ENCODE data around the gene FOXF1. TPM values are rescaled to one million over a fixed set of nuclear protein-coding genes. Genes with fewer than 3 reads are reported as not detected.

The FOXF1 gene
- total RNA-seq, 1 experiment from 2014 or later: not detected

DNA sequence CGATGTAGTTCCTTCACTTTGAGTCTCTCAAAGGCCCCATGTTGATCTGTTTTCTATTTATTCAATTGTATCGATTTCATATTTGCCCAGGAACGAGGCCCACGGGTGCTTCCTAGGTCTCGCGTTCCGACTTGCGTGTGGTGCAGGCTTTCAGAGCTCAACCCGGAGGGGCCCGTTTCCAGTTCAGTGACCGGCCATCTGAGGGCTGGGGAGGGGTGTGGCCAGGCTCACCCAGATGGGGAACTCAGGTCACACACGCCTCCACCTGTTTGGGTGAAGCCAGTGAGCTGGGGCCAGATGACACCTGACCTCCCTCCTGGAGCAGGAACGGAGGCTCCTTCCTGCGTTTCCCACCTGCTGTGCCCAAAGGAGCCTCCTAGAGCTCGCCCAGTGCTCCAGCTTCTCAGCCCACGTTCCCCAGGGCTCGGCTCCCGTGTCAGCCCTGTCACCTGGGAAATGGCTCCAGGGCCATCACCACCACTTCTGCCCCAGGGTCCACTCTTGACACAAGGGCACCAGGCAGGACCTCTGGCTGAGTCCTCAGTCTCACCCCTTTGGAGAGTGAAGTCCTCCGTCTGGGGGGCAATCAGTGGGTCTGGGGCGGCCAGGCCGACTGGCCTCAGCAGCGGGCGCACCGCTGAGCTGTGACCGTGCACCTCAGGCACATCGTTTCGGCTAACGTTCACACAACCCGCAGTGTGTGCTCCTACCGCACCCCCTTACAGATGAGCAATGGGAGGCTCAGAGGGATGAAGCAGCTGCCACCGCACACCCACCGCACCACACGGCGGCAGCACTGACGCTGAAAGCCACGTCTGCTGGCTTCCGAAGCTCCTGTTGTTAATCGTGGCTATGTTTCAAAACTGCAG lies 18.0 kb downstream of the FOXF1 start:
- H3K4me3 Mint-ChIP-seq: no peak overlapping the region
- DNase-seq (ENCODE audit: low spot score) (no peak), ATAC-seq (peak; percentile 39)
- CTCF ChIA-PET: interaction anchor here (0.6 to 2.5 kb wide), 12 partner anchors 10 to 709 kb away, joined by 3 to 8 read pairs (median 4); partner anchors contain the start of gene FOXF1
- POLR2A ChIA-PET: no interaction called here
- H3K4me1 Mint-ChIP-seq: no peaks in the 10 kb centered on the region
- H3K9me3 Mint-ChIP-seq: peaks cover 13% of the 10 kb centered on the region; the same call in 1 of the 2 replicates
- no peak overlapping the region for H3K27ac Mint-ChIP-seq
- TF ChIP-seq NFYB (CRISPR knock-in tag; conservative IDR thresholded peaks at IDR 0.05; ENCODE audit: low read depth): no peak
- no peak for TF ChIP-seq MAX (CRISPR knock-in tag; IDR thresholded peaks at IDR 0.05)
- TF ChIP-seq, protein P1, sequence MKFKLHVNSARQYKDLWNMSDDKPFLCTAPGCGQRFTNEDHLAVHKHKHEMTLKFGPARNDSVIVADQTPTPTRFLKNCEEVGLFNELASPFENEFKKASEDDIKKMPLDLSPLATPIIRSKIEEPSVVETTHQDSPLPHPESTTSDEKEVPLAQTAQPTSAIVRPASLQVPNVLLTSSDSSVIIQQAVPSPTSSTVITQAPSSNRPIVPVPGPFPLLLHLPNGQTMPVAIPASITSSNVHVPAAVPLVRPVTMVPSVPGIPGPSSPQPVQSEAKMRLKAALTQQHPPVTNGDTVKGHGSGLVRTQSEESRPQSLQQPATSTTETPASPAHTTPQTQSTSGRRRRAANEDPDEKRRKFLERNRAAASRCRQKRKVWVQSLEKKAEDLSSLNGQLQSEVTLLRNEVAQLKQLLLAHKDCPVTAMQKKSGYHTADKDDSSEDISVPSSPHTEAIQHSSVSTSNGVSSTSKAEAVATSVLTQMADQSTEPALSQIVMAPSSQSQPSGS (CRISPR knock-in tag; IDR thresholded peaks at IDR 0.05; ENCODE audit: borderline replicate concordance, low read depth): no peak
- no peak for TF ChIP-seq RORB (CRISPR knock-in tag; IDR thresholded peaks at IDR 0.05)
- H3K27me3 Mint-ChIP-seq (ENCODE audit: low read depth): no peaks in the 10 kb centered on the region; the same call in 1 of the 2 replicates
- peaks cover 2% of the 10 kb centered on the region; the same call in 1 of the 2 replicates for H3K36me3 Mint-ChIP-seq

- Mint-ChIP-seq H3K4me1 (no peaks in the 10 kb centered on the region), H3K27ac (no peak overlapping the region), H3K27me3 (ENCODE audit: low read depth) (no peaks in the 10 kb centered on the region; the same call in 1 of the 2 replicates), H3K36me3 (peaks cover 2% of the 10 kb centered on the region; the same call in 1 of the 2 replicates), H3K9me3 (peaks cover 13% of the 10 kb centered on the region; the same call in 1 of the 2 replicates), H3K4me3 (no peak overlapping the region)
- ATAC-seq: no peak
- DNase-seq (ENCODE audit: low spot score): no peak
- ChIA-PET CTCF (interaction anchor here (0.7 to 1.7 kb wide), 5 partner anchors 11 to 534 kb away, joined by 3 to 5 read pairs (median 3); partner anchors contain the start of gene FOXF1), POLR2A (no interaction called here)
- TF ChIP-seq, protein P2, sequence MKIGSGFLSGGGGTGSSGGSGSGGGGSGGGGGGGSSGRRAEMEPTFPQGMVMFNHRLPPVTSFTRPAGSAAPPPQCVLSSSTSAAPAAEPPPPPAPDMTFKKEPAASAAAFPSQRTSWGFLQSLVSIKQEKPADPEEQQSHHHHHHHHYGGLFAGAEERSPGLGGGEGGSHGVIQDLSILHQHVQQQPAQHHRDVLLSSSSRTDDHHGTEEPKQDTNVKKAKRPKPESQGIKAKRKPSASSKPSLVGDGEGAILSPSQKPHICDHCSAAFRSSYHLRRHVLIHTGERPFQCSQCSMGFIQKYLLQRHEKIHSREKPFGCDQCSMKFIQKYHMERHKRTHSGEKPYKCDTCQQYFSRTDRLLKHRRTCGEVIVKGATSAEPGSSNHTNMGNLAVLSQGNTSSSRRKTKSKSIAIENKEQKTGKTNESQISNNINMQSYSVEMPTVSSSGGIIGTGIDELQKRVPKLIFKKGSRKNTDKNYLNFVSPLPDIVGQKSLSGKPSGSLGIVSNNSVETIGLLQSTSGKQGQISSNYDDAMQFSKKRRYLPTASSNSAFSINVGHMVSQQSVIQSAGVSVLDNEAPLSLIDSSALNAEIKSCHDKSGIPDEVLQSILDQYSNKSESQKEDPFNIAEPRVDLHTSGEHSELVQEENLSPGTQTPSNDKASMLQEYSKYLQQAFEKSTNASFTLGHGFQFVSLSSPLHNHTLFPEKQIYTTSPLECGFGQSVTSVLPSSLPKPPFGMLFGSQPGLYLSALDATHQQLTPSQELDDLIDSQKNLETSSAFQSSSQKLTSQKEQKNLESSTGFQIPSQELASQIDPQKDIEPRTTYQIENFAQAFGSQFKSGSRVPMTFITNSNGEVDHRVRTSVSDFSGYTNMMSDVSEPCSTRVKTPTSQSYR (CRISPR knock-in tag; IDR thresholded peaks at IDR 0.05): no peak
Measured at GRCh38 chr16:86529160-86529559, 18.8 kb downstream of the FOXF1 start.

GRCh38 chr16:86530251-86531190 lies 20.2 kb downstream of the FOXF1 start:
- no peak for DNase-seq (ENCODE audit: low spot score)
- peaks cover 13% of the 10 kb centered on the region; the same call in 1 of the 2 replicates for H3K9me3 Mint-ChIP-seq

More at GRCh38 chr16:86530251-86531190, 20.2 kb downstream of the FOXF1 start:
- Mint-ChIP-seq H3K4me1 (no peaks in the 10 kb centered on the region), H3K27me3 (ENCODE audit: low read depth) (no peaks in the 10 kb centered on the region; the same call in 1 of the 2 replicates), H3K36me3 (peaks cover 2% of the 10 kb centered on the region; the same call in 1 of the 2 replicates), H3K4me3 (no peak overlapping the region), H3K27ac (no peak overlapping the region)
- no peak for TF ChIP-seq JAZF1 (CRISPR knock-in tag; IDR thresholded peaks at IDR 0.05)
- no peak for TF ChIP-seq CDX4 (CRISPR knock-in tag; IDR thresholded peaks at IDR 0.05; ENCODE audit: borderline replicate concordance)
- no peak for TF ChIP-seq ZNF425 (CRISPR knock-in tag; conservative IDR thresholded peaks at IDR 0.05)
- ATAC-seq: no peak
- ChIA-PET POLR2A (interaction anchor here (0.8 kb wide), 1 partner anchor 11 kb away, joined by 3 read pairs; no protein-coding TSS in a partner anchor), CTCF (interaction anchor here (0.6 kb wide), 1 partner anchor 10 kb away, joined by 3 read pairs; no protein-coding TSS in a partner anchor)

Measured in WTC11 (cell line).